ENCODE measurements around the gene CBX8. TPM values are rescaled to one million over a fixed set of nuclear protein-coding genes. Genes with fewer than 3 reads are reported as not detected.

CBX8 gene
- total and polyA plus RNA-seq, 2 of the 8 experiments (the other 6 are each of a cell fraction or from before 2014, with no cell fraction given), result 0.09 to 2.1 TPM

GRCh38 chr17:79747508-79748294, 49.2 kb downstream of the CBX8 start:
- H3K9me3 ChIP-seq (ENCODE audit: insufficient read depth in 2 of 2, low read depth in 1 of 2, low read length in 1 of 2), result no peaks in the 10 kb centered on the region
- peaks cover 19 to 47% (median 35%) of the 10 kb centered on the region in 4 experiments for H3K27me3 ChIP-seq (replicated peaks in 1 of 4; ENCODE audit: control insufficient read depth in 3 of 4, extremely low read depth in 1 of 4, insufficient read depth in 3 of 4, low read length in 3 of 4)
- no peaks in the 10 kb centered on the region for H3K79me1 ChIP-seq (ENCODE audit: low read depth, low read length)
- no peak overlapping the region for H3K14ac ChIP-seq (ENCODE audit: insufficient read length)
- FAIRE-seq (no peak), DNase-seq (ENCODE audit: low read depth in 1 of 2, low spot score in 2 of 2) (no peak)
- H3K18ac ChIP-seq (ENCODE audit: extremely low read depth, low read length), result peak overlapping the region; percentile 48; the same call in 1 of the 2 replicates
- H2AK5ac ChIP-seq (ENCODE audit: low read depth, low read length), result peak overlapping the region; percentile 90; the same call in 1 of the 2 replicates
- no peak overlapping the region for H4K91ac ChIP-seq (replicated peaks; ENCODE audit: insufficient read length, low read length)
- no peak overlapping the region for H3K27ac ChIP-seq (ENCODE audit: low read depth, low read length)
- ChIA-PET POLR2A (ENCODE audit: partially characterized antibody) (interaction anchor here (0.6 to 10.4 kb wide), 9 partner anchors 10 to 89 kb away, joined by 3 to 77 read pairs (median 7); partner anchors contain the start of gene CBX2), CTCF (ENCODE audit: partially characterized antibody) (interaction anchor here (0.9 to 7.6 kb wide), 13 partner anchors 10 to 246 kb away, joined by 3 to 94 read pairs (median 7); partner anchors contain the start of genes CBX2 and CBX8)
- H3K4ac ChIP-seq (replicated peaks; ENCODE audit: insufficient read length, low read depth, low read length), result no peak overlapping the region
- H3K23ac ChIP-seq (ENCODE audit: insufficient read length), result no peak overlapping the region
- H3K4me3 ChIP-seq (ENCODE audit: extremely low read depth in 1 of 4, insufficient read depth in 2 of 4, low read depth in 3 of 4, low read length in 4 of 4), result peak overlapping the region; percentile 17 to 62 (median 36)
- H2BK15ac ChIP-seq (ENCODE audit: low read length), result peak overlapping the region; percentile 13; the same call in 1 of the 2 replicates
- TF ChIP-seq SIN3A (conservative IDR thresholded peaks at IDR 0.05 in 1 of 2, IDR thresholded peaks at IDR 0.05 in 1 of 2; ENCODE audit: low read depth in 1 of 2, low read length in 2 of 2), result peak in 1 of 2 experiments; percentile 54; a peak in 1 of 4 replicates
- TF ChIP-seq HDAC2 (IDR thresholded peaks at IDR 0.05; ENCODE audit: borderline replicate concordance in 1 of 2, low read depth in 2 of 2, low read length in 2 of 2), result peak in 1 of 2 experiments; percentile 38; a peak in 1 of 4 replicates
- no peak for TF ChIP-seq ASH2L (IDR thresholded peaks at IDR 0.05; ENCODE audit: low read length)
- peak; percentile 70 for TF ChIP-seq SUZ12 (IDR thresholded peaks at IDR 0.05; ENCODE audit: low read length)
- TF ChIP-seq RNF2 (IDR thresholded peaks at IDR 0.05; ENCODE audit: borderline replicate concordance, low read depth, low read length, missing control alignments, poor library complexity, severe bottlenecking), result peak; percentile 48
- TF ChIP-seq EZH2 (IDR thresholded peaks at IDR 0.05; ENCODE audit: low read depth, low read length, severe bottlenecking), result peak; percentile 73
- no peak for TF ChIP-seq CBX5 (IDR thresholded peaks at IDR 0.05; ENCODE audit: low read depth, low read length)
- 0 out of 8 replicates have a peak, but pooled peaks cover 0 to 2% (median 0%) of the 10 kb centered on the region in 4 experiments for H3K36me3 ChIP-seq (ENCODE audit: control insufficient read depth in 2 of 4, insufficient read depth in 4 of 4, low read length in 3 of 4)
- H2BK20ac ChIP-seq (ENCODE audit: low read length), result no peak overlapping the region
- no peak overlapping the region; a peak in 1 of 7 replicates for H3K9ac ChIP-seq (replicated peaks in 1 of 4; ENCODE audit: extremely low read depth in 1 of 4, low read depth in 3 of 4, low read length in 3 of 4)
- H2BK12ac ChIP-seq (ENCODE audit: low read depth, low read length), result peak overlapping the region; percentile 40; the same call in 1 of the 2 replicates
- H3K56ac ChIP-seq (replicated peaks; ENCODE audit: insufficient read length, low read depth, low read length), result no peak overlapping the region
- H4K5ac ChIP-seq (ENCODE audit: insufficient read length, low read depth, low read length), result no peak overlapping the region
- H2BK5ac ChIP-seq (ENCODE audit: low read depth, low read length), result no peak overlapping the region
- H4K20me1 ChIP-seq (replicated peaks in 1 of 2; ENCODE audit: control insufficient read depth in 1 of 2, insufficient read depth in 2 of 2, low read length in 2 of 2), result peaks cover 0 to 11% of the 10 kb centered on the region in 2 experiments
- peak overlapping the region; percentile 79 to 94 for H3K4me2 ChIP-seq (ENCODE audit: insufficient read depth in 1 of 2, low read depth in 2 of 2, low read length in 2 of 2)
- no peak overlapping the region for H2AFZ ChIP-seq (ENCODE audit: low read length)
- H4K8ac ChIP-seq (ENCODE audit: extremely low read depth, insufficient read depth, low read length), result 0 out of 2 replicates have a peak overlapping the region, but pooled peaks have one; percentile 77
- H2BK120ac ChIP-seq (replicated peaks; ENCODE audit: low read depth, low read length), result no peak overlapping the region
- peaks cover 11% of the 10 kb centered on the region; the same call in 1 of the 2 replicates for H3K23me2 ChIP-seq (ENCODE audit: low read depth, low read length)
- H3K79me2 ChIP-seq (ENCODE audit: control insufficient read depth in 1 of 2, insufficient read depth in 2 of 2, low read length in 2 of 2), result no peaks in the 10 kb centered on the region
- WGBS, 2 experiments (ENCODE audit: extremely low coverage in 1 of 2, insufficient coverage in 1 of 2, insufficient read length in 1 of 2, insufficient replicate concordance in 2 of 2, low coverage in 1 of 2, low lambda C conversion rate in 2 of 2, missing lambda C conversion rate in 1 of 2), result 8% methylated on average over 45 of the region's 74 CpGs; no CpG with 5 or more reads in 1 of the 2 experiments
- H3K4me1 ChIP-seq (replicated peaks in 1 of 4; ENCODE audit: control insufficient read depth in 3 of 4, insufficient read depth in 4 of 4, low read length in 3 of 4), result peaks cover 4 to 24% (median 15%) of the 10 kb centered on the region in 4 experiments

All from H1 (cell line).